HG03045 (cell line): ENCODE data around the gene FNDC3B.

Experiments used
- ATAC-seq: cut with Tn5 transposase; IDR thresholded peaks from one replicate; pipeline ENCODE4 v1.9.1; 2021; ENCODE audit warnings: mild to moderate bottlenecking, moderate library complexity; ENCODE audit not compliant: unreplicated experiment

The FNDC3B gene

GRCh38 chr3:172410702-172411477, 371.5 kb downstream of the FNDC3B start:
- no peak for ATAC-seq

- ATAC-seq: no peak
These were observed 372.1 kb downstream of the FNDC3B start for GRCh38 chr3:172411478-172411947.

- ATAC-seq: no peak
These were observed 375.9 kb downstream of the FNDC3B start for GRCh38 chr3:172415323-172415722.

GRCh38 chr3:172437713-172438112, 398.3 kb downstream of the FNDC3B start:
- no peak for ATAC-seq

GRCh38 chr3:172438186-172438585, 398.8 kb downstream of the FNDC3B start:
- ATAC-seq: no peak

GRCh38 chr3:172441581-172441980, 402.2 kb downstream of the FNDC3B start:
- no peak for ATAC-seq

GRCh38 chr3:172442606-172443005, 403.2 kb downstream of the FNDC3B start:
- no peak for ATAC-seq

- ATAC-seq: no peak
These were observed 405.4 kb downstream of the FNDC3B start for GRCh38 chr3:172444821-172445220.

- ATAC-seq: no peak
These were observed 406.8 kb downstream of the FNDC3B start for GRCh38 chr3:172446198-172446597.

GRCh38 chr3:172447611-172448579, 408.5 kb downstream of the FNDC3B start, which contains the start of gene GHSR:
GHSR (minus strand) TSS chr3:172448456; CDS start chr3:172448413, 43 bp downstream.
- no peak for ATAC-seq

GRCh38 chr3:172448661-172449465, 409.5 kb downstream of the FNDC3B start:
- no peak for ATAC-seq

- no peak for ATAC-seq
These were observed 410.2 kb downstream of the FNDC3B start for GRCh38 chr3:172449466-172450149.
